GM19455 (cell line): ENCODE data around the gene IQSEC1.
"Not testable (repeated sequence)": the region's sequence is repeated elsewhere in the genome, so short reads cannot be mapped to it uniquely, and the experiment has no call there.

Experiments
- ATAC-seq: cut with Tn5 transposase; IDR thresholded peaks from one replicate; pipeline ENCODE4 v1.9.1; 2021; ENCODE audit not compliant: unreplicated experiment

The IQSEC1 gene

DNA sequence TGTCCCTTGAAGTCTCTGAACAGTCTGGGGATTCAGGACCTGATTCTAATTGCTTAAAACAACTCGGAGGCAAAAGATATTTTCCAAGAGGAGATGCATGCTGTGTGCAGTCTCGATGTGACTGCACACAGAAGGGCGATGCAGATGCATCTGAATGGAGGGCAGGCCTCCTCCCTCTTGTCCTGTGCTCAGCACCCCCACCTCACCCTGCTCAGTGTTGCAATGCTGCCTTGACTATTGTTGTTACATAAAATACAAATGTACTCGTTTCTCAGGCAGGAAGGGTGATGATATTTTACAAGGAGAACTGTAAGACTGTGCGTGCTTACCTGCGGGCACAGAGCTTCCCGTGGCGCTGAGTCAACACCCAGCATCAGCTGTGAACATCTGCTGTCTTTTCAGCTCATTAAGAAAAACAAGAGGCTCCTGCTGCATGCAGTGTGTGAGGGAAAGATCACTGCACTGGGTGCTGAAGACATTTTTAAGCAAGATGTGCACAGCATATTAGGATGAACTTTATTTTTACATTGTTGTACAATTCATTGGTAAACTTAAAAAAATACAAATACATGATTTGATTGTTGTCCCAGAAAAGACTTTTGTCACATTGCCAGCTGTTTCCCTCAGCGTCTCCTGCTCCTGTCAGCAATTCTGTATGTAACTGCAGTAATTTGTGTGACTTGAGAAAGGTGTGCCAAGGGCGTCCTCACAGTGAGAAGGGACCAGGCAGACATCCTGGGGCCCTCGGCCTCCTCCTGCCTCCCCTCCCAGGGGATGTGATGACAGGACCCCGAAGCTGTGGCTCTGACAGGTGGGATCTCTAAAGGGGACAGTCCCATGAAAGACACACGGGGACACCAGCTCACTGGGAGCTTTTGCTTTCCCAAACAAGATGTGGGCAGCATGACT is 175.6 kb downstream of the IQSEC1 start:
- no peak for ATAC-seq

DNA sequence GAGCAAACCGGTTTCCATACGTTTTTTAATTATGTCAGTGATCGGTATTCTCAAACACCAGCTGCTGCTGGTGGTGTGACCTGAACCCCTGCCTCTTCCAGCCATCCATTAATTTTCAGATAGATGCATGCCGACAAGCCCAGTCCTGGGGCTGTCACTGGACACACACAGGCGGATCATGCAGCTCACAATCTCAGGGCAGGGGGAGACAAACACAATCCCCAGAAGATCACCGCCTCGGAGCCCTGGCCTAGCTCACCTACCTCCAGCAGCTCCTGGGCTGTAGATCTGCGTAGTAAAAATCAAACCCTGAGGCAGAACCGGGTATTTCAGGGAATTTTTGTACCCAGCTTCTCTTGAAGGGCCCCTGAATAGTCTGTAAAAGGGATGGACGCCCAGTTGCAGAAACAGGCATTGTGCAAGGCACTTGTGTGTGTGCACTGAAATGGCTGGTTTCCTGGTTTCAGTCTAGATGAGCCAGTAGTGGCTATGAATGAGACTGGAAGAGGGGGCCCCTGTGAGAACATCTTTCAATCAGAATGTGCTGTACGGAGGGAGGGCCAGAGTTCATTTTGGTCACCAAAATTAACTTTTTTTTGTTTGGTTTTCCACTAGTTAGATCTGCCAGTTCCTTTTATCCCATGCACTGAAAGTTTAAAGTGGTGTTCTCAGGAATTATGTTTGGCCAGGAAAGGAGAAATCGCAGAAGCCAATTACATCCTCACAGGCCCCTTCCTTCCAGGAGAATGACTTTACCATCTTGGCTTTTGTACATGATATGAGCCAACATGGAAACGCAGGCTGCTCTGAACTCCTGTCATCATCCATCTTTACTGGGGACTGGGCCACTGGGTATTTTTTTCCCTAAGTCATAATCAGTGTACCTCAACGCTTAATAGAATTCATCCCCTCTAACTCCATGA is 176.9 kb downstream of the IQSEC1 start:
- no peak for ATAC-seq

DNA sequence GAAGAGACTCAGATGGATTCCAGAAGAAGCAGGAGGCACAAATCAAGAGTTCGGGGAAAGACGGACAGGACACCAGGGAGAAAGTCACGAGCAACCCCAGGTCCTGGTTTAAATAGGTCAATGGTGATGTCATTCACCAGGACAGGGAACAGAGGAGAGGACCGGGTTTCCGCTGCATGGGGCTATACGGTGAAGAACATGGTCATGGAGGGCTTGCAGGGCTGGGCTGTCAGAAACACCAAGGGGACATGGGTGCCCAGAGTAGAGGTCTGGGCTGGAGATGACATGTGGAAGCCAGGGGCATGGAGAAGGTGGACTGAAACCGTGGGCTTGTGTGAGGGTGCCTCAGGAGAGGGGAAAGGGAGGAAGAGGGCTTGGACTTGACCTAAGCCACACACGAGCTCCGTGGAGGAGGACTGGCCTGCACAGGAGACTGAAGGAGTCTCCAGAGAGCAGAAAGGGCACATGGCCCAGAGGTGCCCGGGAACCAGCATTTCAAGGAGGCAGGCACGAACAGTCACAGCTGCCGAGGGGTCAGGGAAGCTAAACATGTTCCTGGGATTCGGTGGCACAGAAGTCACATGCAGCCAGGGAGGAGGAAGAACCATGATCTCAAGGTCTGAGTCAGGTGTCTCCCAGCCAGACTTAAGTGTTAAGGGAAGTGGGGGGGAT is 177.7 kb downstream of the IQSEC1 start:
- no peak for ATAC-seq

DNA sequence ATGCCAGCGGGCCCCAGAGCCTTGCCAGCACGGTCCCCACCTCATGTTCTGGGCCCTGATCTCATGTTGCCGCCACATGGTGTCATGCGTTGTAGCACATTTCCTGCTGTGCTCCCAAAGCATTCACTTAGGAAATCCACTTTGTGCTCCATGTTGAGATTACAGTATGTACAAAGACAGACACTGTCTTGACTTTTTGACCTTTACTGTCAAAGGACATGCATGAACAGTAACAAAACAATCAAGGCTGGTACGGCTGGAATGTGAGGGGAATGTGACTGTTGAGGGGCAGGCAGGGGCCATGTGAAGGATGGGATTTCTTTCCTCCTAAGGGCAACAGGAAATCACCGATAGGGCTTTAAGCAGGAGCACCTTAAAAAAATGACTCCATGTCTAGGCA is 178.6 kb downstream of the IQSEC1 start:
- ATAC-seq: no peak

DNA sequence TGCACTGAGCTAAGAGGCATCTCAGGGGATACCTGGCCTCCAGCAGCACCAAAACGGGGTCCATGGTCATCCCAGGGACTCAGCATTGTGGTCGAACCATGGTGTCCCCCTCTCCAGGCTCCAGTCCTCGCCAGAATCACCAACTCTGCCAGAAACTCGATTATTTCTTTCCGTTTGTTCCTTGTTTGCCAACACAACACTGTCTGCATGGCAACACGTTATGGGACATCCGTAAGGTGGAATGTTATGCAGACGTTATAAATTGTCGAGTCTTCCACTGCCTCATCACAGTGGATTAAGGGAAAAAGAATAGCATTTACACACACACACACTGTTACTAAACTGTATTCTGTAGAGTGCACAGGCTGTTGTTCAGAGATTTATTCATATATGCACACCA is 179.4 kb downstream of the IQSEC1 start:
- ATAC-seq: no peak

DNA sequence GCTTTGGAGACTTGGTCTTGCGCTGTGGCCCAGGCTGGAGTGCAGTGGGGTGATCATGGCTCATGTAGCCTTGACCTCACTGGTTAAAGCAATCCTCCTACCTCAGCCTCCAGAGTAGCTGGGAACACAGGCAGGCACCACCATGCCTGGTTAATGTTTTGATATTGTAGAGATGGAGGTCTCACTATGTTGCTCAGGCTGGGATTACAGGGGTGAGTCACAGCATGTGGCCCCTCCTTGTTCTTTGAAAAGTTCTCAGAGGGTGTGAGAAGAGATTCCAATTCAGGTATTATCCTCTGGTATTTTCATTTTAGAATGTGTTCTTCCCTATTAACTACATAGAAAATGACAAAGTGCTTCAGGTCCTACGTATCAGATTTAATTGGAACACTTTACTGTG is 180.0 kb downstream of the IQSEC1 start:
- ATAC-seq: no peak

DNA sequence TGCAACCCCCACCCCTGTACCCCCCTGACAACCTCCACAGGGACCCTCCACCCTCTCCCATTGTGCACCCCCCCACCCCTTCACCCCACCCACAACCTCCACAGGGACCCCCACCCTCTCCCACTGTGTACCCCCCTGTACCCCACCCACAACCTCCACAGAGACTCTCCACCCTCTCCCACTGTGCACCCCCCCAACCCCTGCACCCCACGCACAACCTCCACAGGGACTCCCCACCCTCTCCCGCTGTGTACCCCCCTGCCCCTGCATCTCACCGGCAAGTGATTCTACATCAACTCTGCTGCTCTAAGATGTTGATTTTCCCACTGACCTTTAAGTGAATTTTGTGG is 180.4 kb downstream of the IQSEC1 start:
- ATAC-seq: no peak

DNA sequence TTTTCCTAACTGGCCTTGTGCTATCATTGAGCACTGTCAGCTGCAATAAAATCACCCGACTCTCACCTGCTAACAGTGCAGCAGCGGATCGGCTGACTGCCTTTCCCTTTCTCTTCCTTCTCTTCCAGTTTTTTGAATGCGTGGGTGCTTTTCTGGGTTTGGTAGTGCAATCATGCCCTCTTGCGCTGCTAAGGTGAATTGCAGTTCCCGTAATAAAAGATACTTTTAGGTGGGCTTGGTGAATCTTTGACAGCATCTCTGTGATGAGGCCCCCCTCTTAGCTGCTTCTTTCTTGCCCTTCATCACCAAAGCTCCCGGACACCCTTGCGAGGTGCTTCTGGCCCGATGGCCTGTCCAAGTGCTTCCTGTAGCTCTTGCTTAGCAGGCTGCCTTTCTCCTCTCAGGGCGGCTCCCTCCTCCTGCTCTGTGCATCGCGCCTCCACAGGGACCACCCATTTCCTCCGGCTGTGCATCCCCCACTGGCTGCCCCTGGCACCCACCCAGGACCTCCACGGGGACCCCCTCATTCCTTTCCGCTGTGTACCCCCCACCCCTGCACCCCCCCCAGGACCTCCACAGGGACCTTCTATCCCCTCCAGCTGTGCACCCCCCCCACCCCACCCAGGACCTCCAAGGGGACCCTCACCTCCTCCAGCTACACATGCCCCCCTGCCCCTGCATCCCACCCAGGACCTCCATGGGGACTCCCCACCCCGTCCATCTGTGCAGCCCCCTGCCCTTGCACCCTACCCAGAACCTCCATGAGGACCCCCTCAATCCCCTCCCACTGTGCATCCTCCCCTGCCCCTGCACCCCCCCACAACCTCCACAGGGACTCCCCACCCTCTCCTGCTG is 181.0 kb downstream of the IQSEC1 start:
- ATAC-seq: no peak

DNA sequence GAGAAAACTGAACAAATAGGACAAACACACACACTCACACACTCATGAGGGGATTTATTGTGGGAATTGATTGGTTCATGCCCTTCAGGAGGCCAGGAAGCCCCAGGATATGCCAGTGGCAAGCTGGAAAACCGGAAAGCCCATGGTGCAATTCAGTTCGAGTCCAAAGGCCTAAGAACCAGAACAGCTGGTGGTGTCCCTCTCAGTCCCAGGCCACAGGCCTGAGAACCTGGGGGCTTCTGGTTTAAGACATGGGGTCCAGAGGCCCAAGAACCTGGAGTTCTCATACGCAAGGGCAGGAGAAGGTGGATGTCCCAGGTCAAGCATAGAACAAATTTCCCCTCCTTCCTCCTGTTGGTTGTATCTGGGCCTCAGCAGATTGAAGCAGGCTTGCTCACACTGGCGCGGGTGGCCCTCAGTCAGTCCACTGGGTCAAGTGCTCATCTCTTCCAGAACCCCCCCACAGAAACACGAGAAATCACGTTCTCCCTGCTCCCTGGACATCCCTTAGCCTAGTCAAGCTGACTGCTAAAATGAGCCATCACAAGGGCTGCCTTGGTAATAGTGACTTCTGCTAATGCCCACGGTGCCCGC is 181.7 kb downstream of the IQSEC1 start:
- no peak for ATAC-seq

DNA sequence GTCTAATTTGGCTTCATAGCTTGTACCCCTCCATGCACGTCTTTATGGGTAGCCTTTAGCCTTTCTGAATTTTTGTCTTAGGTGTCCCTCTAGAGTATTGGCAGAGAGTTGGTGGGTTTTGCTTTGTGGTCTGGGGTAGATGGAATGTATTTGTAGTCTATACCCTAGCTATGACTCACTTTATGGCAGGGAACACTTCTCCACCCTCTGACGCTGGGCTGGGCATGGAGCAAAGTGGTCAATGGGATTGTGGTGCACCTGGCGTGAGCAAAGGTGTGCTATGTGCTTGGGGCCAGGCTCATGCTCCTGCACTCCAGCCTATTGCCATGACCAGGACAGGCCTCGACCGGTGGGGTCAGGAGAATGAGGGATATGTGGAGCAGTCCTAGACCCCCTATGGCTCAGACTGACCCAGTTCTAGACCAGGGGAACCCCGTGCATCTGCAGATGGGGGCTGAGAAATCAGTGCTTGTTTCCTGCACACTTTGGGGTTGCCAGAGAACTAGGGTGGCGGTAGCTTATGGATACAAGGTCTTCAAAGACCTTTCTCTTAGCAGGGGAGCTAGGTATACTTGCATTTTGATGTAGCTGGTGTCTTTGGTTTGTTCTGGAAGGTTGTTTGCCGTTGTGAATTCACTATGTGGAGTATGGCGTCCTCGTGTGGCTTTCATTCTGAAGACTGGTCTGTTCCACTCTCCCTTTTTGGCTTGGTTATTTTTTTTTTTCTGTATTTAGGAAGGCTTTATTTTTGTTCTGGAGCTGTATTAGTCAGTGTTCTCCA is 182.4 kb downstream of the IQSEC1 start:
- ATAC-seq: no peak

DNA sequence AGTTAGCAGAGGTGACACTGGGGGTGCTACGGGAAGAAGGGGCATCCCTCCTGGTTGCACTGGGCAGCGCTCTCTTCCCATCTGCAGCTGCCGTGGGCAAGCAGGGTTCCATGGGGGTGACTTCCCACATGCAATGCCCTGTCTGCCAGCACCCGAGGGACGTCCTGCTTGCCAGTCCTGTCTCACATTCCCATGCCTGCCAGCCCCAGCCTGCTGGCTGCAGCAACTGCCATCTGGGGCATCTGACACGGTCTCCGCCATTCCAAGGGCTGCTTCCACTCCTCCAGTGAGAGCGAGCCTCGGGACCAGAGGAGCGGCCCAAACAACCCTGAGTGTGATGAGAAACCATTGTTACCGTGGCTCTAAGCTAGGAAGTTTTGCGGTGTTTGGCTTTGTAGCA is 186.5 kb downstream of the IQSEC1 start:
- no peak for ATAC-seq

DNA sequence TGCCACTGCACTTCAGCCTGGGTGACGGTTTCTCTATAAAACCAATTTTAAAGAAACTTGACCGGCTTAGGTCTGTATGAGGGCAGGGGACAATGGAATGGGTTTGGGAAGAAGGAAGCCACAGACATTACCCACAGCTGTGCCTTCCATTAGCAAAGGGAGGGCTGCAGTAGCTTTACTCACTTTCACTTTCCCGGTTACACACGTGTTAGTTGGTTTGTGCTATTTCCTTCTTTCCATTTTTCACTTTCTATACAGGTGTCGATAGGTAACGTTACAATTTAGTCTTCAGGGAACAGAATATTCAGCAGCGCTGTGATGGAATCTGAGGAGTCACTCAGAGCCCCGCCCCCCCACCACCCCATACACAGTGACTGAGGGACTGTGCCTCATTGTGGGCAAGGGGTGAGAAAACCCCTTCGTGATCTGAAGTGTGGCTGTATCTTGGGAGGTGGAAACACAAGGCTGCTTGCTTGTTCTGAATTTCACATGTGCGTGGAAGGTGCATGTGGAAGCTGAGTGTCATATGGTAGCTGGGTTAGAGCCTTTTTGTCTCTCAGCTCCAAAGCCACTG is 187.0 kb downstream of the IQSEC1 start:
- no peak for ATAC-seq

DNA sequence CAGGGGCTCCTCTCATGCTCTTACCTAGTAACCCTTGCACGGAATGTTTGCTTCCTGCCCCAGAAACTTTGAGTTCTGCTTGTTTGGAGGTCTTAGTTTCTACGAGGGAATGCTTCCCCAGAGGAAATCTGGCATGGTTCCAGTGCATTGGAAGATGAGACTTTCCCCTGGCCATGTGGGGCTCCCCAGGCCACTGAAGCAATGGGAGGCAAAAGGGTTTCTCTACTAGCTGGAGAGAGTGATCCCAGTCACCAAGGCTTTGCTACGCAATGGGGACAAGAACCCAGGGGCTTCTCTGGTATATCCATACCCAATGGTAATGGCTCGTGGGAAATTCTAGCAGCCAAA is 187.7 kb downstream of the IQSEC1 start:
- no peak for ATAC-seq

DNA sequence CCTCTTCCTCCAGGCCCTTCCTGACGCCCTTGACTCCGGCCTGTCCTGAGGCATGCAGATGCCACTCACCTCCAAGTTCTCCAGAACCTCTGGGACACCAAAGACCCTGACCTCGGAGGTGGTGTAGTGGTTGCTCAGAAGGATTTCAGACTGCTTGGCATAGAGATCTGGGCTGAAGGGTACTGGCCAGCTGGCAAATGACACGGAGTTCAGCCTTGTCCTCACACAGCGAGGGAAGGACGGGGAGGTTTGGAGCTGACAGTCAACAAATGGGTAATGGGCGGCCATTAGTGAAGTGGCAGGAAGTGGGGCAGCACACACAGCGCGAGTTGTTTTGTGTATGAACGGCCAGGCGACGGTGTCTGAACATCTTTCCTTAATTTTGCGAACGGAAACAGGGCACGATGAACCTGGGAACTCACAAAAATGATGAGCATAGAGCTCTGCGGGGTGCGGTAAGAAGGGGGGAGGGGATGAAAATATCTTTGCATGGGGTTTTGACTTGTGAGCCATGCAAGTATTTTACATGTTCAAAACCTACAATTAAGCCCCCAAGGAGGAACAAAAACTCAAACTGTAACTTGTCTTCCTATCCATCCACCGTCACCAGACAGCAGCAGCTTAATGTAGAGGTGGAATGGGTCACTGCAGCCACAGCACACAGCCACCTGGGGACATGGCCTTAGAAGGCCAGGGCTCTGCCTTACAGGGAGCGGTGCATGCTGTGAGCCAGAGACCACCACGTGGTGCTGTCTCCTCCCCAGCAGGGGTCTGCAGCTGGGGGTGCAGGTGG is 188.2 kb downstream of the IQSEC1 start:
- ATAC-seq: no peak

DNA sequence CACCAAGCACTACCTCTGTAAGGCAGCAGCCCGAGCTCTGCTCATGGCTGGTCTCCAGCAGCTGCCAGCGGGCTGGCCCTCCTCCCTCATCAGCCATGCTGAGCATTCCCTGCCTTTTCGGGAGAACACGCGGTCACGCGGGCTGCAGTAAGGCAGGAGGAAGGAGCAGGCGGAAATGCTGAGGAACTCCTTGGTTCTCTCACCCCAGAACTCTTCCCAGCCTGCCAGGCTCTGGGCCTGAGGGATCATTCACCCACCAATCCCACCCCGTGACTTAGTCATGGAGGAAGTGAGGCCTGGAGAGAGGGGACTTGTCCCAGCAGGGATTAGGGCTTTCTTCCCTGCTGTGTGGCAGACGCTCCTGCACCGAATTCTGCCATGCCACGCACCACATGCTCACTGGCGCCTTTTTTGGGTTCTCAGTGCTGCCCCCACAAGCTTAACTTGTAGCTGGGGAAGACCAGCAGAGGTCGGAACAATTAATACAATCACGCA is 189.0 kb downstream of the IQSEC1 start:
- no peak for ATAC-seq

DNA sequence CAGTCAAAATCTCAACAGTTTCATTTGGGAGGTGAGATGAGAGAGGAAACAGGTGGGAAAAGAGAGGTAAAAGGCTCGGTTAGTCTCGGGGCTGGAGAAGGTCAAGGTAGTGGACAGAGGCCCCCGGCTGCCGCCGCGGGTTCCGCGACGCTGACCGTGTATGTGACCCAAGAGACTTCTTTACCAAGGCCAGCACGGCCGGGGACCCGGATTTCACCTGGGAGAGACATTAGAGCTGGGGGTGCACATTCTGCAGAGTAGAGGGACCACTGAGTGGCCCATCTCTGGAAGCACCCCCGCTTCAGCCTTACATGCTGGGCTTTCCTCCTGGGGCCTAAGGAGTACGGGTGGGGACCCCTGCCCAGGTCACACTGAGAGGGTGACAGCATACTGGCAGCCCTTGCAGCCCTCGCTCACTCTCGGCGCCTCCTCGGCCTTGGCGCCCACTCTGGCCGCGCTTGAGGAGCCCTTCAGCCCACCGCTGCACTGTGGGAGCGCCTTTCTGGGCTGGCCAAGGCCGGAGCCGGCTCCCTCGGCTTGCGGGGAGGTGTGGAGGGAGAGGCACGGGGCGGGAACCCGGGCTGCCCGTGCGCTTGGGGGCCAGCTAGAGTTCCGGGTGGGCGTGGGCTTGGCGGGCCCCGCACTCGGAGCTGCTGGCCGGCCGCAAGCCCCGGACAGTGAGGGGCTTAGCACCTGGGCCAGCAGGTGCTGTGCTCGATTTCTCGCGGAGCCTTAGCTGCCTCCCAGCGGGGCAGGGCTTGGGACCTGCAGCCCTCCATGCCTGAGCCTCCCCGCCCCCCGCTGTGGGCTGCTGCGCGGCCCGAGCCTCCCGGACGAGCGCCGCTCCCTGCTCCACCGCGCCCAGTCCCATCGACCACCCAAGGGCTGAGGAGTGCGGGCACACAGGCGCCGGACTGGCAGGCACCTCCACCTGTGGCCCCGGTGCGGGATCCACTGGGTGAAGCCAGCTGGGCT is 190.6 kb downstream of the IQSEC1 start:
- ATAC-seq: no peak

DNA sequence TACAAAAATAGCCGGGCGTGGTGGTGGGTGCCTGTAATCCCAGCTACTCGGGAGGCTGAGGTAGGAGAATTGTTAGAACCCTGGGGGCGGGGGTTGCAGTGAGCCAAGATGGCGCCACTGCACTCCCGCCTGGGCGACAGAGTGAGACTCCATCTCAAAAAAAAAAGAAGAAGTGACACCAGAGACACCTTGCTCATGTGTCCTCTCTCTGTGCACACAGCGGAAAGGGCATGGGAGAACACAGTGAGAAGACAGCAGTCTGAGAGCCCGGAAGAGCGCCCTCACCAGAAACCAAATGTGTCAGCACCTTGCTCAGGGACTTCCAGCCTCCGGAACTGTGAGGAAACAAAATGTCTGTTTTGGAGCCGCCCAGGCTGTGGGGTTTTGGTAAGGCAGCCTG is 191.4 kb downstream of the IQSEC1 start:
- ATAC-seq: not testable (repeated sequence)
